BJ (cell line): ENCODE data around the gene KIAA1586. TPM values are rescaled to one million over a fixed set of nuclear protein-coding genes. Genes with fewer than 3 reads are reported as not detected.

ENCODE experiments used
- CTCF ChIA-PET: fragments of 350-600 bp; formaldehyde crosslinking; extraction: SDS; loops from one replicate; lab custom pipeline; 2021; ENCODE audit warnings: antibody characterized with exemption, inconsistent platforms; lab: Yijun Ruan, JAX
- POLR2A ChIA-PET: fragments of 300-600 bp; sonication (Branson Sonifier 250); formaldehyde crosslinking; extraction: SDS; loops from one replicate; lab custom pipeline; 2021; ENCODE audit warnings: antibody characterized with exemption; lab: Charles Lee
- DNase-seq: peaks from one replicate; pipeline ENCODE4 v3.0.0-alpha.2; 2011; ENCODE audit warnings: low read depth
- H3K27me3 ChIP-seq: 2 replicates; pipeline ENCODE4 v1.6.0; 2011; ENCODE audit warnings: low read length; ENCODE audit not compliant: control insufficient read depth, insufficient read depth
- H3K36me3 ChIP-seq: 2 replicates; pipeline ENCODE4 v1.5.1; 2011; ENCODE audit warnings: low read length; ENCODE audit not compliant: control insufficient read depth, insufficient read depth
- H3K4me3 ChIP-seq: 2 replicates; pipeline ENCODE4 v1.5.1; 2011; ENCODE audit warnings: low read depth, mild to moderate bottlenecking, control low read depth, low read length
- CTCF ChIP-seq: IDR thresholded peaks from 2 replicates; pipeline ENCODE4 v1.5.1; 2011; ENCODE audit warnings: low read depth, mild to moderate bottlenecking, control low read depth, inconsistent platforms, low read length, moderate library complexity; ENCODE audit not compliant: insufficient read depth
- polyA plus RNA-seq: library from polyadenylated mRNA; depleted of rRNA; stranded (reverse); fragments of >200 nt; gene quantifications from 2 replicates; pipeline ENCODE4 v1.2.3, GENCODE V29; 2011; rRNA removed
- small RNA-seq: library from RNA; depleted of rRNA; stranded (forward); fragments of <200 nt; gene quantifications from one replicate; pipeline ENCODE3, GENCODE V24; 2012; ENCODE audit warnings: low replicate concordance, low read depth; ENCODE audit not compliant: insufficient read length

The KIAA1586 gene
- polyA plus RNA-seq, 1 experiment = 2.3 TPM

GRCh38 chr6:57094689-57095088, 48.2 kb downstream of the KIAA1586 start:
- Histone ChIP-seq H3K36me3 (peaks cover 3% of the 10 kb centered on the region), H3K27me3 (no peaks in the 10 kb centered on the region), H3K4me3 (no peak overlapping the region)
- ChIA-PET POLR2A (no interaction called here), CTCF (no interaction called here)
- no peak for DNase-seq
- TF ChIP-seq CTCF = no peak

GRCh38 chr6:57097596-57097995, 51.1 kb downstream of the KIAA1586 start:
- Histone ChIP-seq H3K4me3 (no peak overlapping the region), H3K27me3 (no peaks in the 10 kb centered on the region), H3K36me3 (peaks cover 16% of the 10 kb centered on the region)
- DNase-seq = no peak
- TF ChIP-seq CTCF = no peak
- ChIA-PET POLR2A (no interaction called here), CTCF (interaction anchor here (1.4 kb wide), 1 partner anchor 219 kb away, joined by 3 read pairs; no protein-coding TSS in a partner anchor)

- ChIA-PET CTCF (no interaction called here), POLR2A (no interaction called here)
- Histone ChIP-seq H3K27me3 (no peaks in the 10 kb centered on the region), H3K36me3 (peaks cover 17% of the 10 kb centered on the region), H3K4me3 (no peak overlapping the region)
- no peak for DNase-seq
- TF ChIP-seq CTCF = no peak
Observed at GRCh38 chr6:57102976-57103375, 56.5 kb downstream of the KIAA1586 start.

GRCh38 chr6:57104336-57104735, 57.8 kb downstream of the KIAA1586 start:
- CTCF ChIA-PET = no interaction called here
- peaks cover 16% of the 10 kb centered on the region for H3K36me3 ChIP-seq
- H3K4me3 ChIP-seq = no peak overlapping the region
- no peak for DNase-seq
- no peak for TF ChIP-seq CTCF
- H3K27me3 ChIP-seq = no peaks in the 10 kb centered on the region
- POLR2A ChIA-PET = interaction anchor here (0.7 kb wide), 1 partner anchor 226 kb away, joined by 3 read pairs; no protein-coding TSS in a partner anchor

Small RNA genes within 50 kb of the gene (small RNA-seq; reads per million reads assigned to genes)
- gene FTH1P15 = not detected

Other genes with a start within 250 kb of the KIAA1586 start
- 4.8 and 9.8 TPM in 2 replicates for gene BEND6, start 91.6 kb upstream of the KIAA1586 start, polyA plus RNA-seq
- gene ZNF451, start 43.5 kb downstream of the KIAA1586 start, polyA plus RNA-seq = 12.4 and 25.0 TPM in 2 replicates
- 11.2 and 22.1 TPM in 2 replicates for gene BAG2, start 125.6 kb downstream of the KIAA1586 start, polyA plus RNA-seq
- 20.6 and 51.0 TPM in 2 replicates for gene RAB23, start 175.6 kb downstream of the KIAA1586 start, polyA plus RNA-seq